ENCODE measurements around the gene FAM177A1. TPM values are rescaled to one million over a fixed set of nuclear protein-coding genes. Genes with fewer than 3 reads are reported as not detected.

FAM177A1 gene
- total RNA-seq, 4 donors from 2014 or later, result 49.0 to 60.8 (median 54.7) TPM

DNA sequence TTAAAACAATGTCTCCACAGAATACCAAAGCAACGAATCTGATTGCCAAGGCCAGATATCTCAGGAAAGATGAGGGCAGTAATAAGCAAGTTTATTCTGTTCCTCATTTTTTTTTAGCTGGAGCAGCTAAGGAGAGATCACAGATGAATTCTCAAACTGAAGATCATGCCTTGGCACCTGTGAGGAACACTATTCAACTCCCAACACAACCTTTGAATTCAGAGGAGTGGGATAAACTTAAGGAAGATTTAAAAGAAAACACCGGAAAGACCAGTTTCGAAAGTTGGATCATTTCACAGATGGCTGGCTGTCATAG is 77.3 kb downstream of the FAM177A1 start:
- peak overlapping the region; percentile 90 to 95 (median 95) for H3K27ac ChIP-seq (replicated peaks in 1 of 4)
- TF ChIP-seq EP300 (IDR thresholded peaks at IDR 0.05), result no peak
- TF ChIP-seq CTCF (IDR thresholded peaks at IDR 0.05), result no peak
- no peak for TF ChIP-seq POLR2AphosphoS5 (IDR thresholded peaks at IDR 0.05)
- TF ChIP-seq POLR2A (IDR thresholded peaks at IDR 0.05; ENCODE audit: low read depth), result no peak
- no peaks in the 10 kb centered on the region for H3K27me3 ChIP-seq
- peaks cover 17 to 53% (median 41%) of the 10 kb centered on the region in 4 donors for H3K4me1 ChIP-seq
- peak overlapping the region; percentile 69 to 78 (median 71) for H3K4me3 ChIP-seq
- peaks cover 0 to 4% (median 0%) of the 10 kb centered on the region in 4 donors for H3K36me3 ChIP-seq
- no peaks in the 10 kb centered on the region for H3K9me3 ChIP-seq
- intact Hi-C loops (cut with DNase I), result loop anchor here (5.0 kb wide), 2 partner anchors 71 to 141 kb away; partner anchors contain the start of gene SRP54
- WGBS, result 37% methylated on average over 3 of the region's 3 CpGs
- no peak for DNase-seq (ENCODE audit: extremely low spot score)

DNA sequence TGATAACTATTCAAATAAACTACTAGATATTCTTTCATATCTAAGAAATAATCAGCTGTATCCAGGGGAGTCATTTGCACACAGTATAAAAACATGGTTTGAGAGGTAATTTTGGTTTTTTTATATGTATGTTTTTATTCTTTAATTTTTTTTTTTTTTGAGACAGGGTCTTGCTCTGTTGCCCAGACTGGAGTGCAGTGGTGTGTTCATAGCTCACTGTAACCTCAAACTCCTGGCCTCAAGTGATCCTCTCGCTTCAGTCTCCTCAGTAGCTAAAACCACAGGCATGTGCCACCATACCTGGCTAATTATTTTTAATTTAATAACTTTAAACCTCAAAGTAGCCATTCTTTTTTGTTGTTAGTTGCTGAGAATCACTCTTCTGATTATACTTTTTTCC is 78.1 kb downstream of the FAM177A1 start:
- no peak overlapping the region for H3K27ac ChIP-seq (replicated peaks in 1 of 4)
- H3K9me3 ChIP-seq, result no peaks in the 10 kb centered on the region
- DNase-seq (ENCODE audit: extremely low spot score), result no peak
- no peaks in the 10 kb centered on the region for H3K27me3 ChIP-seq
- WGBS, result 95% methylated on average over 1 of the region's 1 CpG
- TF ChIP-seq POLR2AphosphoS5 (IDR thresholded peaks at IDR 0.05), result no peak
- no peak for TF ChIP-seq POLR2A (IDR thresholded peaks at IDR 0.05; ENCODE audit: low read depth)
- no peak for TF ChIP-seq EP300 (IDR thresholded peaks at IDR 0.05)
- no peak for TF ChIP-seq CTCF (IDR thresholded peaks at IDR 0.05)
- intact Hi-C loops (cut with DNase I), result loop anchor here (5.0 kb wide), 2 partner anchors 72 to 142 kb away; partner anchors contain the start of gene SRP54
- peaks cover 0 to 4% (median 0%) of the 10 kb centered on the region in 4 donors for H3K36me3 ChIP-seq
- peaks cover 17 to 46% (median 35%) of the 10 kb centered on the region in 4 donors for H3K4me1 ChIP-seq
- no peak overlapping the region for H3K4me3 ChIP-seq

Other genes starting within 250 kb of the FAM177A1 start
- gene BAZ1A, start 170.9 kb upstream of the FAM177A1 start, total RNA-seq, result 10 to 100 TPM; 14.6 to 27.3 (median 24.5) TPM
- gene SRP54, start 63.3 kb upstream of the FAM177A1 start, total RNA-seq, result 10 to 100 TPM; 31.2 to 52.7 (median 39.3) TPM
- gene PPP2R3C, start 75.7 kb downstream of the FAM177A1 start, total RNA-seq, result 10 to 100 TPM; 29.5 to 48.6 (median 36.8) TPM
- gene PRORP, start 76.3 kb downstream of the FAM177A1 start, total RNA-seq, result 10 to 100 TPM in 3 of 4 donors, 1 to 10 TPM in 1; 9.6 to 20.0 (median 17.3) TPM
- gene PSMA6, start 246.1 kb downstream of the FAM177A1 start, total RNA-seq, result 100 to 1,000 TPM in 2 of 4 donors, 10 to 100 TPM in 2; 70.5 to 143 (median 112) TPM

All from esophagus muscularis mucosa (tissue), 4 donors.